Osteoblast (primary cell): Measurements from ENCODE around the gene CELA2A. TPM values are rescaled to one million over a fixed set of nuclear protein-coding genes. Genes with fewer than 3 reads are reported as not detected.

Experiments
- DNase-seq: peaks from one replicate; pipeline ENCODE4 v3.0.0; 2011; ENCODE audit warnings: low spot score, mixed read lengths; ENCODE audit not compliant: insufficient read length; ENCODE audit errors: missing footprints
- H2AFZ ChIP-seq: 2 replicates; pipeline ENCODE4 v1.6.0; 2011; ENCODE audit warnings: mild to moderate bottlenecking, low read length
- H3K27ac ChIP-seq: 2 replicates; pipeline ENCODE4 v1.5.1; 2011; ENCODE audit warnings: mild to moderate bottlenecking, low read depth, low read length, moderate library complexity
- H3K27me3 ChIP-seq: 2 replicates; pipeline ENCODE4 v1.6.0; 2012; ENCODE audit warnings: mild to moderate bottlenecking, control low read depth, inconsistent platforms, low read length, moderate library complexity; ENCODE audit not compliant: insufficient read depth
- H3K36me3 ChIP-seq: 2 replicates; pipeline ENCODE4 v1.5.1; 2011; ENCODE audit warnings: mild to moderate bottlenecking, low read length, control low read depth, moderate library complexity; ENCODE audit not compliant: insufficient read depth
- H3K4me1 ChIP-seq: 2 replicates; pipeline ENCODE4 v1.5.1; 2011; ENCODE audit warnings: mild to moderate bottlenecking, low read length, control low read depth, moderate library complexity; ENCODE audit not compliant: insufficient read depth
- H3K4me2 ChIP-seq: 2 replicates; pipeline ENCODE4 v1.6.0; 2011; ENCODE audit warnings: mild to moderate bottlenecking, low read length; ENCODE audit not compliant: insufficient read depth
- H3K4me3 ChIP-seq: fragments of 200-600 bp; sonication (generic); 3 replicates; pipeline ENCODE4 v1.5.1; 2012; ENCODE audit warnings: mild to moderate bottlenecking, low read length, inconsistent platforms; ENCODE audit not compliant: insufficient read depth
- H3K79me2 ChIP-seq: 2 replicates; pipeline ENCODE4 v1.6.0; 2012; ENCODE audit warnings: mild to moderate bottlenecking, low read length, control low read depth, inconsistent platforms; ENCODE audit not compliant: insufficient read depth
- H3K9me3 ChIP-seq: 2 replicates; pipeline ENCODE4 v1.5.1; 2011; ENCODE audit warnings: low read depth, low read length, control low read depth
- H4K20me1 ChIP-seq: 2 replicates; pipeline ENCODE4 v1.6.0; 2012; ENCODE audit warnings: mild to moderate bottlenecking, low read length, control low read depth; ENCODE audit not compliant: insufficient read depth
- CTCF ChIP-seq: IDR thresholded peaks from 2 replicates; pipeline ENCODE4 v1.5.1; 2011; ENCODE audit warnings: mild to moderate bottlenecking, low read depth, low read length, moderate library complexity; ENCODE audit errors: extremely low read depth
- total RNA-seq: library from RNA; depleted of rRNA; stranded (reverse); fragments of >200 nt; gene quantifications from 2 replicates; pipeline ENCODE4 v1.2.3, GENCODE V29; 2012

Gene CELA2A
- not detected in 2 replicates for total RNA-seq

- Histone ChIP-seq H3K9me3 (peaks cover 3% of the 10 kb centered on the region), H3K4me3 (no peak within 1 kb of the TSS), H3K79me2 (no peaks in the 10 kb centered on the region), H3K27me3 (no peaks in the 10 kb centered on the region), H4K20me1 (no peaks in the 10 kb centered on the region), H2AFZ (no peak within 1 kb of the TSS), H3K4me2 (no peak within 1 kb of the TSS), H3K36me3 (no peaks in the 10 kb centered on the region), H3K4me1 (peaks cover 18% of the 10 kb centered on the region), H3K27ac (no peak within 1 kb of the TSS)
- TF ChIP-seq CTCF, result no peak
- no peak for DNase-seq
Observed at GRCh38 chr1:15456313-15456954, at the start of gene CELA2A. TSS of gene CELA2A (plus strand) at chr1:15456732. CDS start at chr1:15456754, 22 bp downstream.

- no peak for DNase-seq
- peak overlapping the region; percentile 86 for H3K27ac ChIP-seq
- no peak overlapping the region for H2AFZ ChIP-seq
- H3K4me2 ChIP-seq, result peak overlapping the region; percentile 79
- H3K36me3 ChIP-seq, result no peaks in the 10 kb centered on the region
- peaks cover 10% of the 10 kb centered on the region for H4K20me1 ChIP-seq
- H3K9me3 ChIP-seq, result no peaks in the 10 kb centered on the region
- no peaks in the 10 kb centered on the region for H3K27me3 ChIP-seq
- H3K79me2 ChIP-seq, result peaks cover 24% of the 10 kb centered on the region
- peak overlapping the region; percentile 29 for H3K4me3 ChIP-seq
- H3K4me1 ChIP-seq, result peaks cover 38% of the 10 kb centered on the region
- no peak for TF ChIP-seq CTCF
Observed at GRCh38 chr1:15407580-15407979, 49.0 kb upstream of the CELA2A start.

GRCh38 chr1:15408890-15409387, 47.6 kb upstream of the CELA2A start:
- Histone ChIP-seq H3K79me2 (peaks cover 38% of the 10 kb centered on the region), H3K27ac (peak overlapping the region; percentile 66), H2AFZ (peak overlapping the region; percentile 17), H3K4me1 (peaks cover 39% of the 10 kb centered on the region), H3K36me3 (peaks cover 7% of the 10 kb centered on the region), H3K4me3 (peak overlapping the region; percentile 90), H3K9me3 (no peaks in the 10 kb centered on the region), H3K27me3 (no peaks in the 10 kb centered on the region), H4K20me1 (peaks cover 24% of the 10 kb centered on the region), H3K4me2 (peak overlapping the region; percentile 98)
- no peak for TF ChIP-seq CTCF
- no peak for DNase-seq

DNA sequence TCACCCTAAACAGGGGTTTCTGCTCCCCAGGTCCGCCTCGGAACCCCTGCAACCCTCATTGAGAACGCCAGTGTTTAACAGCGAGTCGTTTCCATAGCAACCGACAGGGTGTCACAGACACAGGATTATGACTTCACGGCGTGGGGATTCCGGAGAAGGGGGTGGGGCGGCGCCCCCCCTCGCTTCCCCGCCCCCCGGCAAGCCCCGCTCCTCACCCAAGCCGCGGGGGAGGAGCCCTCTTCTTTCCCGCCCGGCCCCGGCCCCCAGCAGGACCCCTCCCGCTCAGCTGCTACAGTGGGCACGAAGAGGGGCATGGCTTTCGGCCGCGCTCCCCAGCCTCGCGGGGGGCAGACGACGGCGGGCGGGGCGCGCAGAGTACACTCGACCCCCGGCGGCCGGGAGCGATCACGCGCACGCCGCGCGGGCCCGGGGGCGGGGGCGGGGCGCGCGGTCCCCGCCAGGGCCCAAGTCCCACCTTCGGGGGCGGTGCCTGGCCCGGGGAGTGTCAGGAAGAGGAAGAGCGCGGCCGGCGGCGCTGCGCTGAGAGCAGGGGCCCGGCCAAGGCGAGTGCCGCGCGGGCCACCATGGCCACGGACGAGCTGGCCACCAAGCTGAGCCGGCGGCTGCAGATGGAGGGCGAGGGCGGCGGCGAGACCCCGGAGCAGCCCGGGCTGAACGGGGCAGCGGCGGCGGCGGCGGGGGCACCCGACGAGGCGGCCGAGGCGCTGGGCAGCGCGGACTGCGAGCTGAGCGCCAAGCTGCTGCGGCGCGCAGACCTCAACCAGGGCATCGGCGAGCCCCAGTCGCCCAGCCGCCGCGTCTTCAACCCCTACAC, 46.9 kb upstream of the CELA2A start, which contains the start of gene EFHD2:
TSS of gene EFHD2 (plus strand) at position 501 of the 835 bp plus-strand sequence. CDS start at position 585, 84 bp downstream.
- DNase-seq, result peak; percentile 99
- peaks cover 10% of the 10 kb centered on the region for H3K36me3 ChIP-seq
- H3K79me2 ChIP-seq, result peaks cover 44% of the 10 kb centered on the region
- H4K20me1 ChIP-seq, result peaks cover 30% of the 10 kb centered on the region
- H3K27ac ChIP-seq, result peak within 1 kb of the TSS; percentile 76
- H3K4me3 ChIP-seq, result peak within 1 kb of the TSS; percentile 90
- H3K4me1 ChIP-seq, result peaks cover 39% of the 10 kb centered on the region
- peak within 1 kb of the TSS; percentile 98 for H3K4me2 ChIP-seq
- H3K27me3 ChIP-seq, result no peaks in the 10 kb centered on the region
- TF ChIP-seq CTCF, result no peak
- H2AFZ ChIP-seq, result peak within 1 kb of the TSS; percentile 70
- H3K9me3 ChIP-seq, result no peaks in the 10 kb centered on the region
